Posterior vena cava (tissue), 2 donors: ENCODE data around the gene PLEKHA3. TPM values are rescaled to one million over a fixed set of nuclear protein-coding genes. Genes with fewer than 3 reads are reported as not detected.

Experiments used
- total RNA-seq, 2 donors: library from RNA; stranded (reverse); fragmentation: NEBNext Ultra II Directional; extraction: Animal tissue kit (Norgen Biotek cat#: 25700); gene quantifications; one replicate each; pipeline ENCODE4 v1.2.1, GENCODE V29; 2021
- donor health status: DM: yes; HTN: yes; CAD: no.
- donor health status: DM: yes; HTN: yes; CAD: no.

Gene PLEKHA3
- total RNA-seq, 2 donors from 2014 or later, result 37.2 to 45.1 TPM

Other genes starting within 250 kb of the PLEKHA3 start
- 10 to 100 TPM; 51.0 to 58.9 TPM for gene PRKRA, start 29.3 kb upstream of the PLEKHA3 start, total RNA-seq
- gene PJVK, start 29.1 kb upstream of the PLEKHA3 start, total RNA-seq, result 1 to 10 TPM; 2.7 to 5.0 TPM
- 10 to 100 TPM; 15.0 to 30.4 TPM for gene FKBP7, start 1.9 kb upstream of the PLEKHA3 start, total RNA-seq